GM23338 (cell line): Measurements from ENCODE around the gene NSL1. TPM values are rescaled to one million over a fixed set of nuclear protein-coding genes. Genes with fewer than 3 reads are reported as not detected.

Experiments
- ATAC-seq: fragments of 200-7000 bp; cut with Tn5 transposase; 3 replicates; pipeline ENCODE4 v1.9.1; 2020
- DNase-seq: peaks from one replicate; pipeline ENCODE4 v3.0.0-alpha.2; 2015; ENCODE audit warnings: low spot score
- H2AFZ ChIP-seq: fragments of 200-600 bp; sonication (generic); 2 replicates; pipeline ENCODE4 v1.8.0; 2016; ENCODE audit warnings: antibody characterized with exemption, mild to moderate bottlenecking, moderate library complexity
- H3F3A ChIP-seq: fragments of 200-600 bp; sonication (generic); replicated peaks from 2 replicates; pipeline ENCODE4 v1.8.0; 2017; ENCODE audit warnings: antibody characterized with exemption, mixed run types, low read depth
- H3K27ac ChIP-seq: fragments of 200-600 bp; sonication (generic); 2 replicates; pipeline ENCODE4 v1.6.1; 2016; ENCODE audit warnings: low read depth
- H3K27me3 ChIP-seq: fragments of 200-600 bp; sonication (generic); 2 replicates; pipeline ENCODE4 v1.8.0; 2016; ENCODE audit warnings: mild to moderate bottlenecking, mixed run types, moderate library complexity; ENCODE audit not compliant: insufficient read depth
- H3K36me3 ChIP-seq: fragments of 200-600 bp; sonication (generic); 2 replicates; pipeline ENCODE4 v1.8.0; 2016; ENCODE audit warnings: mild to moderate bottlenecking; ENCODE audit not compliant: insufficient read depth
- H3K4me1 ChIP-seq: fragments of 200-600 bp; sonication (generic); 2 replicates; pipeline ENCODE4 v1.8.0; 2016; ENCODE audit warnings: mild to moderate bottlenecking, moderate library complexity; ENCODE audit not compliant: insufficient read depth
- H3K4me2 ChIP-seq: fragments of 200-600 bp; sonication (generic); 2 replicates; pipeline ENCODE4 v1.7.1; 2017; ENCODE audit warnings: mixed run types
- H3K4me3 ChIP-seq: fragments of 200-600 bp; sonication (generic); 2 replicates; pipeline ENCODE4 v1.6.1; 2016; ENCODE audit warnings: mixed run types
- H3K79me2 ChIP-seq: fragments of 200-600 bp; sonication (generic); replicated peaks from 2 replicates; pipeline ENCODE4 v1.8.0; 2017; ENCODE audit warnings: mild to moderate bottlenecking; ENCODE audit not compliant: insufficient read depth
- H3K9me2 ChIP-seq: fragments of 200-600 bp; sonication (generic); 2 replicates; pipeline ENCODE4 v1.8.0; 2017; ENCODE audit not compliant: insufficient read depth
- H4K20me1 ChIP-seq: fragments of 200-600 bp; sonication (generic); replicated peaks from 2 replicates; pipeline ENCODE4 v1.8.0; 2017; ENCODE audit warnings: mild to moderate bottlenecking; ENCODE audit not compliant: insufficient read depth
- H3K27ac Mint-ChIP-seq: 2 replicates; pipeline ENCODE4 v1.8.0; 2020; ENCODE audit warnings: inconsistent platforms, mild to moderate bottlenecking, moderate library complexity, mixed read lengths
- H3K27me3 Mint-ChIP-seq: 3 replicates; pipeline ENCODE4 v1.8.0; 2022; ENCODE audit warnings: low read depth, mild to moderate bottlenecking, moderate library complexity, mixed read lengths, inconsistent platforms; ENCODE audit not compliant: insufficient read depth, poor library complexity
- H3K36me3 Mint-ChIP-seq: 3 replicates; pipeline ENCODE4 v1.8.0; 2021; ENCODE audit warnings: low read depth, mild to moderate bottlenecking, inconsistent platforms, moderate library complexity, mixed read lengths
- H3K4me1 Mint-ChIP-seq: 3 replicates; pipeline ENCODE4 v1.8.0; 2020; ENCODE audit warnings: mild to moderate bottlenecking, inconsistent platforms, mixed read lengths
- H3K4me3 Mint-ChIP-seq: 3 replicates; pipeline ENCODE4 v1.8.0; 2021; ENCODE audit warnings: moderate library complexity, mild to moderate bottlenecking, inconsistent platforms, mixed read lengths
- H3K9me3 Mint-ChIP-seq: 3 replicates; pipeline ENCODE4 v1.8.0; 2020; ENCODE audit warnings: moderate library complexity, mild to moderate bottlenecking, inconsistent platforms, mixed read lengths
- CREB1 ChIP-seq: fragments of 250-450 bp; sonication (Bioruptor Pico); IDR thresholded peaks from 2 replicates; pipeline ENCODE4 v1.5.0; 2020; ENCODE audit warnings: low read depth, mild to moderate bottlenecking, moderate library complexity
- CTCF ChIP-seq, 2 experiments: fragments of 200-600 bp in 1 of 2; sonication (generic) in 1 of 2; conservative IDR thresholded peaks; 2 replicates each; pipeline versions ENCODE4 v1.5.1 to v1.6.1; 2016 to 2017; ENCODE audit warnings: antibody characterized with exemption in 2 of 2, low read depth in 2 of 2, mild to moderate bottlenecking in 2 of 2, moderate library complexity in 1 of 2
- EZH2 ChIP-seq: fragments of 200-600 bp; sonication (generic); IDR thresholded peaks from one replicate; pipeline ENCODE4 v1.8.0; 2017; ENCODE audit warnings: antibody characterized with exemption, mild to moderate bottlenecking, low read depth; ENCODE audit not compliant: unreplicated experiment
- NANOG ChIP-seq: IDR thresholded peaks from 2 replicates; pipeline ENCODE4 v1.6.1; 2016; ENCODE audit warnings: antibody characterized with exemption, borderline replicate concordance
- STAT1 ChIP-seq: IDR thresholded peaks from one replicate; pipeline ENCODE4 v1.6.1; 2016; ENCODE audit warnings: antibody characterized with exemption; ENCODE audit not compliant: unreplicated experiment
- ZNF462 ChIP-seq: fragments of 250-450 bp; sonication (Bioruptor Pico); IDR thresholded peaks from 2 replicates; pipeline ENCODE4 v1.5.0; 2020; ENCODE audit warnings: mild to moderate bottlenecking, moderate library complexity
- polyA plus RNA-seq: library from polyadenylated mRNA; unstranded; fragments of >200 nt; fragmentation: Nextera tagmentation; extraction: Ambion mirVana; gene quantifications from 2 replicates; pipeline ENCODE4 v1.2.1, GENCODE V29; 2016
- total RNA-seq: library from RNA; depleted of rRNA; stranded (reverse); fragments of >200 nt; shearing (Covaris generic); gene quantifications from 2 replicates; pipeline ENCODE4 v1.2.3, GENCODE V29; 2014

NSL1 gene
- total and polyA plus RNA-seq, 2 experiments from 2014 or later = 96.8 to 102 TPM

DNA sequence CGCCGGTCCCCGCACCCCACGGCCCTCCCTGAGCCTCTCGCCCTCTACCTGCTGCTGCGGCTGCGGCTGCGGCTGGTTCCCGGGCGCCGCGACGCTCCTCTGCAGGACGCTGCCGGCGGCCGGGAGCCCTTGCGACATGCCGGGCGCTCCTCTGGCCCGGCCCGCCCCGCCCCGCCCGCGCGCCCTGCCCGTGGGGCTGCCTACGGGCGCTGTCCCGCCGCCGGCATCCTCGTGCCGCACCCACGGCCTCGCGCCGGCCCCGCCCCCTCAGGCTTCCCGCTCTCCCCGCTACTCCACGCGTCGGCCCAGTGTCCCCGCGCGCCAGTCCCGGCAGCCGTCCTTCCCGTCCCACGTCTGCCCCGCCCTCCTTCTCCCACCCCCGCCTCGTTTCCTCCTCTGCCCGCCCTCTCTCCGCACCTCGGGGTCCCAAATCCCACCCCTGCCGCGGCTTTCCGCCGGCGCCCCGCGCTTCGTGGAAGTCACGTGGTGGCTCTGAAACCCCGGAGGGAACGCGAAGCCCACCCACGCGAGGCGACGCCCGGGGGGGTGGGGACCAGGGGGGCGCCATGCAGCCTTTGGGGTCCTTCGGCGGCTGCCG lies 91.9 kb downstream of the NSL1 start, which contains the start of gene BATF3:
Gene BATF3 (minus strand): TSS at position 216 of the 598 bp plus-strand sequence. CDS start 78 bp downstream, at position 138.
- Mint-ChIP-seq H3K27me3 (peaks cover 42% of the 10 kb centered on the region), H3K27ac (no peak within 1 kb of the TSS), H3K9me3 (no peaks in the 10 kb centered on the region), H3K36me3 (no peaks in the 10 kb centered on the region; the same call in 2 of the 3 replicates), H3K4me3 (peak within 1 kb of the TSS; percentile 75), H3K4me1 (peaks cover 23% of the 10 kb centered on the region)
- Histone ChIP-seq H3K4me2 (peak within 1 kb of the TSS; percentile 89), H3K36me3 (no peaks in the 10 kb centered on the region), H3K27ac (no peak within 1 kb of the TSS), H3K79me2 (no peaks in the 10 kb centered on the region), H2AFZ (peak within 1 kb of the TSS; percentile 96), H3F3A (0 out of 2 replicates have a peak, but pooled peaks cover 10% of the 10 kb centered on the region), H3K4me3 (peak within 1 kb of the TSS; percentile 68), H4K20me1 (no peaks in the 10 kb centered on the region; the same call in 1 of the 2 replicates), H3K9me2 (no peaks in the 10 kb centered on the region), H3K27me3 (peaks cover 73% of the 10 kb centered on the region), H3K4me1 (peaks cover 10% of the 10 kb centered on the region)
- TF ChIP-seq ZNF462 (CRISPR knock-in tag) (no peak), CREB1 (CRISPR knock-in tag) (no peak), STAT1 (no peak), EZH2 (peak; percentile 65), NANOG (no peak), CTCF (conservative IDR thresholded peaks at IDR 0.05; ENCODE audit: low read depth in 2 of 2) (no peak)
- peak; percentile 63 for DNase-seq
- ATAC-seq = peak; percentile 62
